HEK293 (cell line): ENCODE measurements around the gene ZNF280D.

Experiments
- CTCF ChIA-PET: fragments of 350-600 bp; formaldehyde crosslinking; extraction: SDS; loops from one replicate; lab custom pipeline; 2021; ENCODE audit warnings: antibody characterized with exemption; lab: Yijun Ruan, JAX
- POLR2A ChIA-PET: fragments of 300-600 bp; formaldehyde crosslinking; extraction: SDS; loops from one replicate; lab custom pipeline; 2020; ENCODE audit warnings: antibody characterized with exemption, inconsistent platforms; lab: Yijun Ruan, JAX
- H3K27ac ChIP-seq: fragments of 200-500 bp; sonication (Bioruptor generic); 2 replicates; pipeline ENCODE4 v1.5.1; 2014; ENCODE audit warnings: low read depth, low read length, control low read depth, inconsistent platforms; ENCODE audit errors: extremely low read depth
- H3K36me3 ChIP-seq, 2 experiments: fragments of 200-500 bp in 1 of 2; sonication (Bioruptor generic) in 1 of 2; 1 replicate in 1 of 2; 2 replicates in 1 of 2; pipeline ENCODE4 v1.5.1; 2014 to 2017; ENCODE audit warnings: inconsistent platforms in 2 of 2, low read length in 2 of 2; ENCODE audit not compliant: control insufficient read depth in 2 of 2, insufficient read depth in 1 of 2
- H3K4me1 ChIP-seq: fragments of 200-500 bp; sonication (Bioruptor generic); 2 replicates; pipeline ENCODE4 v1.5.1; 2014; ENCODE audit warnings: mild to moderate bottlenecking, low read length, inconsistent platforms; ENCODE audit not compliant: control insufficient read depth, insufficient read depth
- H3K4me3 ChIP-seq: 2 replicates; pipeline ENCODE4 v1.5.1; 2011; ENCODE audit warnings: low read depth, mild to moderate bottlenecking, control low read depth, low read length, moderate library complexity
- H3K9me3 ChIP-seq: fragments of 200-500 bp; sonication (Bioruptor generic); 2 replicates; pipeline ENCODE4 v1.5.1; 2014; ENCODE audit warnings: low read depth, low read length, inconsistent platforms; ENCODE audit not compliant: control insufficient read depth, insufficient read depth
- GLIS2 ChIP-seq: fragments of 450-650 bp; formaldehyde crosslinking; IDR thresholded peaks from 2 replicates; pipeline ENCODE4 v1.5.1; 2016; ENCODE audit warnings: missing biosample characterization, missing genetic modification characterization
- KLF1 ChIP-seq: fragments of 450-650 bp; formaldehyde crosslinking; IDR thresholded peaks from 2 replicates; pipeline ENCODE4 v1.5.1; 2016; ENCODE audit warnings: missing biosample characterization, missing genetic modification characterization
- ZBTB7A ChIP-seq: fragments of 450-650 bp; formaldehyde crosslinking; IDR thresholded peaks from 2 replicates; pipeline ENCODE4 v1.5.1; 2016; ENCODE audit warnings: low read depth, missing biosample characterization, missing genetic modification characterization
- ZFP69B ChIP-seq: fragments of 450-650 bp; formaldehyde crosslinking; IDR thresholded peaks from 2 replicates; pipeline ENCODE4 v1.5.1; 2016; ENCODE audit warnings: missing biosample characterization, missing genetic modification characterization
- ZNF184 ChIP-seq: fragments of 450-650 bp; IDR thresholded peaks from 2 replicates; pipeline ENCODE4 v1.5.1; 2018; ENCODE audit warnings: missing biosample characterization, mild to moderate bottlenecking, missing genetic modification characterization
- ZNF335 ChIP-seq: fragments of 450-650 bp; formaldehyde crosslinking; conservative IDR thresholded peaks from 2 replicates; pipeline ENCODE4 v1.5.1; 2016; ENCODE audit warnings: missing biosample characterization, missing genetic modification characterization
- ZNF354C ChIP-seq: fragments of 450-650 bp; formaldehyde crosslinking; IDR thresholded peaks from 2 replicates; pipeline ENCODE4 v1.5.1; 2016; ENCODE audit warnings: missing biosample characterization, missing genetic modification characterization, low read depth, borderline replicate concordance
- ZNF426 ChIP-seq: fragments of 450-650 bp; formaldehyde crosslinking; IDR thresholded peaks from 2 replicates; pipeline ENCODE4 v1.5.1; 2017; ENCODE audit warnings: missing biosample characterization, missing genetic modification characterization, mild to moderate bottlenecking, inconsistent platforms, moderate library complexity
- ZNF48 ChIP-seq: fragments of 450-650 bp; formaldehyde crosslinking; IDR thresholded peaks from 2 replicates; pipeline ENCODE4 v1.5.1; 2016; ENCODE audit warnings: missing biosample characterization, missing genetic modification characterization
- ZNF549 ChIP-seq: fragments of 450-650 bp; IDR thresholded peaks from 2 replicates; pipeline ENCODE4 v1.5.1; 2018; ENCODE audit warnings: missing biosample characterization, missing genetic modification characterization, mild to moderate bottlenecking, inconsistent platforms, moderate library complexity
- ZNF600 ChIP-seq: fragments of 450-650 bp; formaldehyde crosslinking; IDR thresholded peaks from 2 replicates; pipeline ENCODE4 v1.5.1; 2016; ENCODE audit warnings: missing biosample characterization, missing genetic modification characterization
- ZNF610 ChIP-seq: fragments of 450-650 bp; formaldehyde crosslinking; IDR thresholded peaks from 2 replicates; pipeline ENCODE4 v1.5.1; 2016; ENCODE audit warnings: missing biosample characterization, missing genetic modification characterization, borderline replicate concordance
- ZNF624 ChIP-seq: fragments of 450-650 bp; formaldehyde crosslinking; IDR thresholded peaks from 2 replicates; pipeline ENCODE4 v1.5.1; 2017; ENCODE audit warnings: missing biosample characterization, missing genetic modification characterization
- ZNF664 ChIP-seq: fragments of 450-650 bp; formaldehyde crosslinking; IDR thresholded peaks from 2 replicates; pipeline ENCODE4 v1.5.1; 2016; ENCODE audit warnings: missing biosample characterization, missing genetic modification characterization
- ZXDB ChIP-seq: fragments of 450-650 bp; formaldehyde crosslinking; IDR thresholded peaks from 2 replicates; pipeline ENCODE4 v1.5.1; 2016; ENCODE audit warnings: missing biosample characterization, missing genetic modification characterization
- TF ChIP-seq, protein P1 (sequence below): fragments of 450-650 bp; formaldehyde crosslinking; IDR thresholded peaks from 2 replicates; pipeline ENCODE4 v1.5.1; 2016; ENCODE audit warnings: missing biosample characterization, missing genetic modification characterization
- TF ChIP-seq, protein P2 (sequence below): fragments of 450-650 bp; formaldehyde crosslinking; IDR thresholded peaks from 2 replicates; pipeline ENCODE4 v1.5.1; 2017; ENCODE audit warnings: missing biosample characterization, missing genetic modification characterization
- TF ChIP-seq, protein P3 (sequence below): fragments of 450-650 bp; formaldehyde crosslinking; IDR thresholded peaks from 2 replicates; pipeline ENCODE4 v1.5.1; 2016; ENCODE audit warnings: missing biosample characterization, missing genetic modification characterization
- TF ChIP-seq, protein P4 (sequence below): fragments of 450-650 bp; formaldehyde crosslinking; IDR thresholded peaks from 2 replicates; pipeline ENCODE4 v1.5.1; 2016; ENCODE audit warnings: missing biosample characterization, missing genetic modification characterization
- TF ChIP-seq, protein P5 (sequence below): fragments of 450-650 bp; formaldehyde crosslinking; IDR thresholded peaks from 2 replicates; pipeline ENCODE4 v1.5.1; 2016; ENCODE audit warnings: missing biosample characterization, missing genetic modification characterization
- TF ChIP-seq, protein P6 (sequence below): fragments of 450-650 bp; formaldehyde crosslinking; IDR thresholded peaks from 2 replicates; pipeline ENCODE4 v1.5.1; 2017; ENCODE audit warnings: missing biosample characterization, mild to moderate bottlenecking, missing genetic modification characterization, moderate library complexity

ZNF280D gene

DNA sequence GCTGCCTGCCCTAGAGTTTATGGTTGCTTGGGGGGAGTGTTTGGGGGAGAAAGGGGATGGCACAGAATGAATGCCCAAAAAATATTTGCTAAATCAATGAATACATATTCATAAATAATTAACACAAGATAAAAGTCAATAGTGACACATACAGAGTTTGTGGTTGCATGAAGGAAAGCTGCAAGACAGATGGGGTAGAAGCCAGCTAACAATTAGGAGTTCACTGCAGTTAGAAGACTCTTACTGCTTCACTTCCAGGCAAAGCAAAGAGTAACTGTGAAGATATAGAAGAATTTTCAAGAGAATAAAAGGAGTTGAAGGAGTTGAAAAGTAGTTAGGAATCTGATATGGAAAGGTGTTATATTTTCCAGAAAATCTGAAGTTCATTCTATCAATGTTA, 72.4 kb downstream of the ZNF280D start:
- ChIA-PET POLR2A (no interaction called here), CTCF (interaction anchor here (0.6 kb wide), 1 partner anchor 1044 kb away, joined by 3 read pairs; no protein-coding TSS in a partner anchor)
- peaks cover 0 to 12% of the 10 kb centered on the region in 2 experiments; a peak in 2 of 3 replicates for H3K36me3 ChIP-seq
- no peak overlapping the region for H3K4me3 ChIP-seq
- no peaks in the 10 kb centered on the region for H3K9me3 ChIP-seq
- TF ChIP-seq KLF1 (tag by site-specific recombination) (no peak), ZNF624 (tag by site-specific recombination) (no peak), ZXDB (no peak), ZNF426 (tag by site-specific recombination) (no peak), ZNF549 (tag by site-specific recombination) (no peak), ZNF48 (tag by site-specific recombination) (no peak), ZNF610 (tag by site-specific recombination) (no peak), ZNF664 (tag by site-specific recombination) (no peak), ZFP69B (tag by site-specific recombination) (no peak), ZNF600 (no peak), ZBTB7A (tag by site-specific recombination) (no peak)
- TF ChIP-seq, protein P1, sequence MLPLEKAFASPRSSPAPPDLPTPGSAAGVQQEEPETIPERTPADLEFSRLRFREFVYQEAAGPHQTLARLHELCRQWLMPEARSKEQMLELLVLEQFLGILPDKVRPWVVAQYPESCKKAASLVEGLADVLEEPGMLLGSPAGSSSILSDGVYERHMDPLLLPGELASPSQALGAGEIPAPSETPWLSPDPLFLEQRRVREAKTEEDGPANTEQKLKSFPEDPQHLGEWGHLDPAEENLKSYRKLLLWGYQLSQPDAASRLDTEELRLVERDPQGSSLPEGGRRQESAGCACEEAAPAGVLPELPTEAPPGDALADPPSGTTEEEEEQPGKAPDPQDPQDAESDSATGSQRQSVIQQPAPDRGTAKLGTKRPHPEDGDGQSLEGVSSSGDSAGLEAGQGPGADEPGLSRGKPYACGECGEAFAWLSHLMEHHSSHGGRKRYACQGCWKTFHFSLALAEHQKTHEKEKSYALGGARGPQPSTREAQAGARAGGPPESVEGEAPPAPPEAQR (tag by site-specific recombination): no peak
- TF ChIP-seq, protein P2, sequence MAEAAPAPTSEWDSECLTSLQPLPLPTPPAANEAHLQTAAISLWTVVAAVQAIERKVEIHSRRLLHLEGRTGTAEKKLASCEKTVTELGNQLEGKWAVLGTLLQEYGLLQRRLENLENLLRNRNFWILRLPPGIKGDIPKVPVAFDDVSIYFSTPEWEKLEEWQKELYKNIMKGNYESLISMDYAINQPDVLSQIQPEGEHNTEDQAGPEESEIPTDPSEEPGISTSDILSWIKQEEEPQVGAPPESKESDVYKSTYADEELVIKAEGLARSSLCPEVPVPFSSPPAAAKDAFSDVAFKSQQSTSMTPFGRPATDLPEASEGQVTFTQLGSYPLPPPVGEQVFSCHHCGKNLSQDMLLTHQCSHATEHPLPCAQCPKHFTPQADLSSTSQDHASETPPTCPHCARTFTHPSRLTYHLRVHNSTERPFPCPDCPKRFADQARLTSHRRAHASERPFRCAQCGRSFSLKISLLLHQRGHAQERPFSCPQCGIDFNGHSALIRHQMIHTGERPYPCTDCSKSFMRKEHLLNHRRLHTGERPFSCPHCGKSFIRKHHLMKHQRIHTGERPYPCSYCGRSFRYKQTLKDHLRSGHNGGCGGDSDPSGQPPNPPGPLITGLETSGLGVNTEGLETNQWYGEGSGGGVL (tag by site-specific recombination): no peak
- TF ChIP-seq, protein P3, sequence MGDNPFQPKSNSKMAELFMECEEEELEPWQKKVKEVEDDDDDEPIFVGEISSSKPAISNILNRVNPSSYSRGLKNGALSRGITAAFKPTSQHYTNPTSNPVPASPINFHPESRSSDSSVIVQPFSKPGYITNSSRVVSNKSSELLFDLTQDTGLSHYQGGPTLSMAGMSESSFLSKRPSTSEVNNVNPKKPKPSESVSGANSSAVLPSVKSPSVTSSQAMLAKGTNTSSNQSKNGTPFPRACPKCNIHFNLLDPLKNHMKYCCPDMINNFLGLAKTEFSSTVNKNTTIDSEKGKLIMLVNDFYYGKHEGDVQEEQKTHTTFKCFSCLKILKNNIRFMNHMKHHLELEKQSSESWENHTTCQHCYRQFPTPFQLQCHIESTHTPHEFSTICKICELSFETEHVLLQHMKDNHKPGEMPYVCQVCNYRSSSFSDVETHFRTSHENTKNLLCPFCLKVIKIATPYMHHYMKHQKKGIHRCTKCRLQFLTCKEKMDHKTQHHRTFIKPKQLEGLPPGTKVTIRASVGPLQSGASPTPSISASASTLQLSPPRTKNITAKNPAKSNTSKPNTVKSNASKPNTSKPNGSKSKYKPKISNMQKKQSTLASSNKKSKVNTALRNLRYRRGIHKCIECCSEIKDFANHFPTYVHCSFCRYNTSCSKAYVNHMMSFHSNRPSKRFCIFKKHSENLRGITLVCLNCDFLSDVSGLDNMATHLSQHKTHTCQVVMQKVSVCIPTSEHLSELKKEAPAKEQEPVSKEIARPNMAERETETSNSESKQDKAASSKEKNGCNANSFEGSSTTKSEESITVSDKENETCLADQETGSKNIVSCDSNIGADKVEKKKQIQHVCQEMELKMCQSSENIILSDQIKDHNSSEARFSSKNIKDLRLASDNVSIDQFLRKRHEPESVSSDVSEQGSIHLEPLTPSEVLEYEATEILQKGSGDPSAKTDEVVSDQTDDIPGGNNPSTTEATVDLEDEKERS (tag by site-specific recombination): no peak
- H3K27ac ChIP-seq: no peak overlapping the region
- H3K4me1 ChIP-seq: no peaks in the 10 kb centered on the region

DNA sequence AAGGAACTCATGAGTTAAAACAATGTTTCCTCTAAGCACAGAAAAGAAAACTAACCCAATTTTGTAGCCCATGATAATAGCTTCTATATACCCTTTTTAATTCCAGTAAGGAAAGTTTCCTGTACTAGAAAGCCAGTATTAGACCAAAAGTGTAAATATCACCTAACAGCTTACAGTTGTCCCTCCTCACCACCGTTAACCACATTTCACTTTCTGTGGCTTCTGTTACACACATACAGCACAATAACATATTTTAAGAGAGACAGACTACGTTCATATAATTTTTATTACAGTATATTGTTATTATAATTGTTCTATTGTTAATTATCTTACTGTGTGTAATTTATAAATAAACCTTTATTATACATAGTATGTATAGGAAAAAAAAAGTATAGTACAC, 74.1 kb downstream of the ZNF280D start:
- Histone ChIP-seq H3K4me1 (no peaks in the 10 kb centered on the region), H3K36me3 (peaks cover 0 to 5% of the 10 kb centered on the region in 2 experiments; a peak in 1 of 3 replicates), H3K4me3 (no peak overlapping the region), H3K27ac (no peak overlapping the region), H3K9me3 (no peaks in the 10 kb centered on the region)
- CTCF ChIA-PET: no interaction called here
- TF ChIP-seq ZNF184 (tag by site-specific recombination): no peak
- TF ChIP-seq ZNF335 (tag by site-specific recombination): no peak
- POLR2A ChIA-PET: no interaction called here

DNA sequence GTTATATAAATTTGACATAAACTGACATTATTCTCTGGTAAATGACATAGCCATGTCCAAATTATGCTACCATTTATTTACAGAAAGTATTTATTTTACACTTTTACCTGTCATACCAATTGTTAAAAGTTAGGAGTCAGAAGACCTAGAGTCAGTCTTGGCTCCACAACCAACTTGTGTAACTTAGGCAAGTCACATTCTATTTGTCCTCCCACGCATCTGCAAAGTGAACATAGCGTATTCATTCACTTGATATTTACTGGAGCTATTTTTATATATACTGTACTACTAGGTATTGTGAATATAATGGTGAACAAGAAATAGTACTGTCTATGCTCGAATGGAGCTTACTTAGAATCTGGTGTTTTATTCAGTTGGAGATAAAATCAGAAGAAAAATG, 78.7 kb downstream of the ZNF280D start:
- ChIA-PET POLR2A (no interaction called here), CTCF (no interaction called here)
- H3K4me1 ChIP-seq: no peaks in the 10 kb centered on the region
- H3K36me3 ChIP-seq: no peaks in the 10 kb centered on the region
- H3K9me3 ChIP-seq: no peaks in the 10 kb centered on the region
- no peak overlapping the region for H3K27ac ChIP-seq
- H3K4me3 ChIP-seq: no peak overlapping the region
- TF ChIP-seq, protein P4, sequence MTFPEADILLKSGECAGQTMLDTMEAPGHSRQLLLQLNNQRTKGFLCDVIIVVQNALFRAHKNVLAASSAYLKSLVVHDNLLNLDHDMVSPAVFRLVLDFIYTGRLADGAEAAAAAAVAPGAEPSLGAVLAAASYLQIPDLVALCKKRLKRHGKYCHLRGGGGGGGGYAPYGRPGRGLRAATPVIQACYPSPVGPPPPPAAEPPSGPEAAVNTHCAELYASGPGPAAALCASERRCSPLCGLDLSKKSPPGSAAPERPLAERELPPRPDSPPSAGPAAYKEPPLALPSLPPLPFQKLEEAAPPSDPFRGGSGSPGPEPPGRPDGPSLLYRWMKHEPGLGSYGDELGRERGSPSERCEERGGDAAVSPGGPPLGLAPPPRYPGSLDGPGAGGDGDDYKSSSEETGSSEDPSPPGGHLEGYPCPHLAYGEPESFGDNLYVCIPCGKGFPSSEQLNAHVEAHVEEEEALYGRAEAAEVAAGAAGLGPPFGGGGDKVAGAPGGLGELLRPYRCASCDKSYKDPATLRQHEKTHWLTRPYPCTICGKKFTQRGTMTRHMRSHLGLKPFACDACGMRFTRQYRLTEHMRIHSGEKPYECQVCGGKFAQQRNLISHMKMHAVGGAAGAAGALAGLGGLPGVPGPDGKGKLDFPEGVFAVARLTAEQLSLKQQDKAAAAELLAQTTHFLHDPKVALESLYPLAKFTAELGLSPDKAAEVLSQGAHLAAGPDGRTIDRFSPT: no peak
- TF ChIP-seq GLIS2 (no peak), ZNF354C (tag by site-specific recombination) (no peak)
- TF ChIP-seq, protein P5, sequence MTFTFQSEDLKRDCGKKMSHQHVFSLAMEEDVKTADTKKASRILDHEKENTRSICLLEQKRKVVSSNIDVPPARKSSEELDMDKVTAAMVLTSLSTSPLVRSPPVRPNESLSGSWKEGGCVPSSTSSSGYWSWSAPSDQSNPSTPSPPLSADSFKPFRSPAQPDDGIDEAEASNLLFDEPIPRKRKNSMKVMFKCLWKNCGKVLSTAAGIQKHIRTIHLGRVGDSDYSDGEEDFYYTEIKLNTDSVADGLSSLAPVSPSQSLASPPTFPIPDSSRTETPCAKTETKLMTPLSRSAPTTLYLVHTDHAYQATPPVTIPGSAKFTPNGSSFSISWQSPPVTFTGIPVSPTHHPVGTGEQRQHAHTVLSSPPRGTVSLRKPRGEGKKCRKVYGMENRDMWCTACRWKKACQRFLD (tag by site-specific recombination): no peak
- TF ChIP-seq, protein P6, sequence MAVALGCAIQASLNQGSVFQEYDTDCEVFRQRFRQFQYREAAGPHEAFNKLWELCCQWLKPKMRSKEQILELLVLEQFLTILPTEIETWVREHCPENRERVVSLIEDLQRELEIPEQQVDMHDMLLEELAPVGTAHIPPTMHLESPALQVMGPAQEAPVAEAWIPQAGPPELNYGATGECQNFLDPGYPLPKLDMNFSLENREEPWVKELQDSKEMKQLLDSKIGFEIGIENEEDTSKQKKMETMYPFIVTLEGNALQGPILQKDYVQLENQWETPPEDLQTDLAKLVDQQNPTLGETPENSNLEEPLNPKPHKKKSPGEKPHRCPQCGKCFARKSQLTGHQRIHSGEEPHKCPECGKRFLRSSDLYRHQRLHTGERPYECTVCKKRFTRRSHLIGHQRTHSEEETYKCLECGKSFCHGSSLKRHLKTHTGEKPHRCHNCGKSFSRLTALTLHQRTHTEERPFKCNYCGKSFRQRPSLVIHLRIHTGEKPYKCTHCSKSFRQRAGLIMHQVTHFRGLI (tag by site-specific recombination): no peak
